HG03196 (cell line): ENCODE results near the gene CD3E.

ENCODE experiments used
- ATAC-seq: cut with Tn5 transposase; IDR thresholded peaks from one replicate; pipeline ENCODE4 v1.9.1; 2021; ENCODE audit not compliant: unreplicated experiment

CD3E gene

DNA sequence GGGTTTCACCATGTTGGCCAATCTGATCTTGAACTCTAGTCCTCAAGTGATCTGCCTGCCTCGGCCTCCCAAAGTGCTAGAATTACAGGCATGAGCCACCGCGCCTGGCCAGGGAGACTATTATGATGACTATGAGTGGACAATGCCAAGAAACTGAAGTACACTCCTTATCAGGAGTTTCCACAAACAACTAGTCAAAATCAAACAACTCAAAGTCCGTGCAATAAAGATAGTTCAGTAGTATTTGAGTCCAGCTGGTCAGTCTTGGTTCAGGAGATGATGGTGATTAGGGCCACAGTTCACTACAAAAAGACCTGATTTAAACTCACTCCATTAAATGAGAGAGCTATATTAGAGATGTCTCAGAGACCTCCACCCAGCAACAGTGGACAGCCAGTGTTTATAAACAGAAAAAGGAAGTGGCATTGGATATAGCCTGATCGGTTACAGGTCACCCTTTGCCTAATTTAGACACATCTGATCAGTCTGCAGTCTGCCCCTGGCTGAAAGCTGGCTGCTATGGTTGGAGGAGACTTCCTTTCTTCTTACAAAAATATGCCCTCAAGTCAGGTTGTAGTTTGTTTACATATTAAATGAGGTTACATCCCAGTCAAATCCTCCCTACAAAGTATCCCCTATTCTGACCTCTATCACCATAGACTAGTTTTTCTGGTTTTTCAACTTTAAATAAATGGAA, 17.0 kb downstream of the CD3E start:
- ATAC-seq, result no peak

DNA sequence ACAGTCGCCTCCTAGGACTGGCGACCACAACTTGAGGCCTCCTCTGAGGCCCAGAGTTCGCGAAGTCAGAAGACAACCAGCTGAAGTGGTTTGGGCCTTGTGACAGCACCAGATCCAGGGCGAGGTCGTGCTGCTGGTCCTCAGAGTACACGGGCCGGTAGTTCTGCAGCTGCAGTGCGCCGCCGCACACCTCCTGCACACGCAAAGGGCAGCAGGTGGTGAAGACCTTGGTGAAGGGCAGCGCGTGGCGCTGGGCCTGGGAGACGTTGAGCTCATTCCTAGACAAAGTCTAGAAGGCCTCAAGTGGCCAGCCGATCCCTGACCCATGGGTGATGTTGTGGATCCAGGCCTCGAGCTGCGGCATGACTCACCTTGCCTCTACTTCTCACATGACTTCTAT, 18.2 kb downstream of the CD3E start:
- no peak for ATAC-seq

DNA sequence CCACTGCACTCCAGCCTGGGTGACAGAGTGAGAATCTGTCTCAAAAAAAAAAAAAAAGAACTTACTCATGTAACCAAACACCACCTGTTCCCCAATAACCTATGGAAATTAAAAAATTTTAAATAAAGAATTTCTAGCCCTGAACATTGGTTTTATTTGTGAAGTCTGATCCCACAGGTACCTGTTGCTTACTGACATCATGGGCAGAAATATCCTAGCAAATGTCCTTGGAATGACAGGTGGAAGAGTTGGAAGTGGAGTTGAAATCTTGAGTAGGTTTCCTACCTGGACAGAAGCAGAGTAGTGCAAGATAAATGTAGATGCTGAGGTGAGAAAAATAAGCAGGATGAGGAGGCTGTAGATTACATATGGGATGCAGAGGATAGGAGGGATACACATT, 20.8 kb downstream of the CD3E start:
- ATAC-seq, result no peak

DNA sequence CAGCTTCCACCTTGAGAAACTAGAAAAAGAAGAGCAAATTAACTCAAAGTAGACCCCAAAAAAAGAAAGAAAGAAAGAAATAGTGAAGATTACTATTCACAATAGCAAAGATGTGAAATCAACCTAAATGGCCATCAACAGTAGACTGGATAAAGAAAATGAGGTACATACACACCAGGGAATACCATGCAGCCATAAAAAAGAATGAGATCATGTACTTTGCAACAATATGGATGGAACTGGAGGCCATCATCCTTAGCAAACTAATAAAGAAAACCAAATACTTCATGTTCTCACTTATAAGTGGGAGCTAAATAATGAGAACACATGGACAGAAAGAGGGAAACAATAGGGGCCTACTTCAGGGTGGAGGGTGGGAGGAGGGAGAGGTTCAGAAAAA, 24.2 kb downstream of the CD3E start:
- no peak for ATAC-seq

DNA sequence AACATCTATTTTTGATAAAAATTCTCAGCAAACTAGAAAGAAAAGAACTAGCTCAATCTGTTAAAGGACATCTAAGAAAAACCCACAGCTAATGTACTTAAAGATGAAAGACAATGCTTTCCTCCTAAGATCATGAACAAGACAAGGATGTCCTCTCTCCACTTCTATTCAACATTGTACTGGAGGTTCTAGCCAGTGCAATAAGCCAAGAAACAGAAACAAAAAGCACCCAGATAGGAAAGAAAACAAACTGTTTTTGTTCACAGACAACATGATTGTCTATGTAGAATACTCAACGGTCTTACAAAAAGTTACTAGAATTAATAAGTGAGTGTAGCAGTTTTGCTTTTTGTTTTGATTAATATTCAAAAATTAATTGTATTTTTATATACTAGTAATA, 30.2 kb downstream of the CD3E start:
- no peak for ATAC-seq

DNA sequence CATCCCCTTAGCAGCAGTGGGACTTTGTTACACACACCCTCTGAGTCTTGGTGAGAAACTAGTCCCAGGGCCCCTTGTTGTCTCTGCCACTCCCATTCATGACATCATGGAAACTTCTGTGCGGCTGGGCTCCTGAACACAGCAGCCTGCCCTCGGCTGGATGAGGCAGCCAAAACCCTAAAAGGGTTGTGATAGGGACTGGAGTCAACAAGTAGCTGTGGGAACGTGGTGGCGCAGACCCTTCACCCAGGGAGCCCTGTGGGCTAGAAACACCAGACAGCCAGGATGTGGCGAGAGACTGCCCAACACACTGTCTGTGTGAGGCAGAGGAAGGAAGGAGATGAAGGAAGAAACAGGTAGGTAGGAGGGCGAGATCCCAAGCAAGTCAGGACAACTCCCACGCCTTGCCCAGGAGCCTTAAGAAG, 34.1 kb downstream of the CD3E start:
- ATAC-seq, result no peak

DNA sequence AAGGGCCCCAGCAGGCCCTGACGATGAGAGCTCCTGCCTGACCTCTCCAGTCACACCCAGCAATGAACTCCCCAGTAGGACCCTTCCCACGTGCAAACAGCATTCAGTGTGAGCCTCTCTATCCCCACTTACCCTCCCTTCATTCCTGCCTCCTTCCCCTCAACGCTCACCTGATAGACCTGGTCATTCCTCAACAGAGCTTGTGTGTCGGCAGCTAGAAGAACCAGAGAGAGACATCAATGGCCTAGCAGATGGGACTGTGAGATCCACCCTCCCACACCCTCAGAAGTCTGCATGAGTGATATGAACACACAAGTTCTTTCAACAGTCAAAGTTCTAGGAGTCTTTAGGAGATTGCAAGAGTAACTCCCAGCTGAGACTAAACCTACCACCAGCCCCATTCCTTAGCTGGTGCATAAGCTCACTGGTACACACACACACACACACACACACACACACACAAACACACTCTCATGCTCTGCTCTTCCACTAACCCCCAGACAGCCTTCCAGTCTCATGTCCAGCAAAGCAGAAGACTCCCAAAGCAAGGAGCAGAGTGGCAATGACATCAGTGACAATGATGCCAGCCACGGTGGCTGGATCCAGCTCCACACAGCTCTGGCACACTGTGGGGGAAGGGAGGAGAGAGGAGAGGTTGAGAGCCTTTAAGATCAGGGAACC, 34.9 kb downstream of the CD3E start:
- ATAC-seq, result no peak

DNA sequence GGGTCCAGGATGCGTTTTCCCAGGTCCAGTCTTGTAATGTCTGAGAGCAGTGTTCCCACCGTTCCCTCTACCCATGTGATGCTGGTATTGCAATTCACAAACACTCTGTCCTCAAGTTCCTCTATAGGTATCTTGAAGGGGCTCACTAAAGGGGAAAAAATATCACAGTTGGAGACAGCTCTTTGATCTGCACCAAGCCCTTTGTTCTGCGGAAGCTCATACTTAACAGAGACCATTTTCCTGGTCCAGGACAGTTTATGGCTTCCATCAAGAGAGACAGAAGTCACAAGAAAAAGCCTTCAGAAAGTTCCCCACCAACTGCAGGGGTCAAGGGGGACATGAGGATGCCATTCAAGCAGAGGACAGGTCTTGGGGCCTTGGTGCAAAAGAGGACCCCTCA, 35.9 kb downstream of the CD3E start:
- no peak for ATAC-seq

DNA sequence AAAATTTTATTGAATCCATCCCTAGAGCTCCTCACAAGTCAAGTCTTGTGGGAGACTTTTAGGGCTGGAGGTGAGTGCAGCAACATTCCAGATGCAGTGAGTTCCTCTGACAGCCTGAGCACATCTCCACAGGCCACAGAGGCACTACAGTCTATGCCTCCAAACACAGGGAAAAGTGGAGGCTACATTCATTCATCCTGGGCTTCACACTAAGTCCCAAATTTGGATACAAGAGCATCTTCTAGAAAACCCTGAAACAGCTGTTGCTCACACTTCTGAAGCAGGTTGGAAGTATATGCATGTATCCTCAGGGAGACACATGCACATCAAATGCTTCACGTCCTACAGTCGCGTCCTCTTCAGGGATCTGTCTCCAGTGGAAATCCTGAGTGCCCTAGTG, 36.7 kb downstream of the CD3E start:
- ATAC-seq, result no peak

DNA sequence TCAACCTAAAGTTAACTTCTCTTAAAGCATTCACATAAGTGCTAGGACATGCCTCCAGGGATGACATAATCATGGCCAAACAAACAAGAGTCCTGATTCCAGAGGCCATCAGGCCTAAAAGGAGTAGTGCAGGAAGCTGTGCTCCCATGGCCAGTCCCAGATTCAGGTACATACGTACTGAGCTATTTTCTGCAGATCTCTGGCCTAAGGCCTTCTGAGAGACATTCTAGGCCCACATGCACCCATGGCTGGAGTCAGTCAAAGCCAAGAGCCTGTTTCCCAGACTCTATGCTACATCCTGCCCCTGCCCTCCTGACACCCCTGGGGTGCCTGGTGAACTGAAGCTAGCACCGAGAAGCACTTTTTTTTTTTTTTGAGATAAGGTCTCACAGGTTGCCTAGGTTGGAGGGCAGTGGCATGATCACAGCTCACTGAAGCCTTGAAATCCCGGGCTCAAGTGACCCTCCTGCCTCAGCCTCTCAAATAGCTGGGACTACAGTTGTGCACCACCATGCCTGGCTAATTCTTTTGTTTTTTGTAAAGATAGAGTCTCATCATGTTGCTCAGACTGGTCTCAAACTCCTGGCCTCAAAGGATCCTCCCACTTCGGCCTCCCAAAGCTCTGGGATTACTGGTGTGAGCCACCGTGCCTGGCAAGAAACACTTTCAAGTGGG, 37.4 kb downstream of the CD3E start:
- no peak for ATAC-seq

DNA sequence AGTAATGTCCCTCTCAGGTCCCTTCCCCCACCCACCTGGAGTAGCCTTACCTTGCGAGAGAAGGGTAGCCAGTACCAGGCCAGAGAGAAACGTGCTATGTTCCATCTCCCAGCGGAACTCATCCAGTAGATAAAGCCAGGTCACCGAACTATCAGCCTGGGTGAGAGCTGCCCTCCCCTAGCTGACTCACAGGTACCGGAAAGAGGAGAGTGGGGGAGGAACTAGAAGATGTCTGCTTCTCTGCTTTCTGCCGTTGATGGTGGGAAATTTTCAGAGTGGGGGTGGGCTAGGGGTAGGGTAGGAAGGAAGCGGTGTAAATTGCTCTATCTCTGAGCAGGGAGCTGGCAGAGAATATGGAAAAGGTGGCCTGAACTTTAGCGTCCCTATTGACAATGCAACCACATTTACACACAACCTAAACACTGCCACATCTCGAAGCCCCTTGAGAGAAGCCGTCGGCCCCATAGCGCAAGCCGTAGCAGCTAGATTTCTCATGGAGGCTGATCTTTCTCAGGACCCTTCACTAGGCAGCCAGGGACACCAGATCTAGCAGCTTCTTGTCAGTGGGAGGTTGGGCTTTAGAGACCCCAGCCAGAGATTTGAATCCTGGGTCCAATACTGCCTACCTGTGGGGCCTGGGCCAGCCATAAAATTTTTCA, 38.1 kb downstream of the CD3E start, which contains the start of gene CD3D:
Gene CD3D, minus strand, starts transcription at position 203 of the 659 bp plus-strand sequence. Its CDS starts 98 bp downstream, at position 105.
- no peak for ATAC-seq

DNA sequence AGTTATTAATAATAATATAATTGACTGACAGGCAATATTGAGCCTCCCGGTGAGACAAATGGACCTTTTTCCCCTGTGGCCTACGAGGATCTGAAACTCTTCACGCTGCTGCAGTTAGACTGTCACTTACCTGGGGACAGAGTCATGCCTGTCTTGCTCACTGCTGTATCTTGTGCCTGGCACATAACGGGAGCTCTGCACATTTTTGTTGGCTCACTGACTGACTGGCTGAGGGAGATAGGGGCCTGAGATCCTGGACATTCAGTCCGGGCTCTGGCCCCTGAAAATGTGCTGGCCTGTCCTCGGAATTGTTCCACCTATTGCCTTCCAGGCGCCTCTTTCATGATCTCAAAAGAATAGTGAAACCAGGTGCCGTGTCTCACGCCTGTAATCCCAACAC, 38.7 kb downstream of the CD3E start:
- ATAC-seq, result no peak

DNA sequence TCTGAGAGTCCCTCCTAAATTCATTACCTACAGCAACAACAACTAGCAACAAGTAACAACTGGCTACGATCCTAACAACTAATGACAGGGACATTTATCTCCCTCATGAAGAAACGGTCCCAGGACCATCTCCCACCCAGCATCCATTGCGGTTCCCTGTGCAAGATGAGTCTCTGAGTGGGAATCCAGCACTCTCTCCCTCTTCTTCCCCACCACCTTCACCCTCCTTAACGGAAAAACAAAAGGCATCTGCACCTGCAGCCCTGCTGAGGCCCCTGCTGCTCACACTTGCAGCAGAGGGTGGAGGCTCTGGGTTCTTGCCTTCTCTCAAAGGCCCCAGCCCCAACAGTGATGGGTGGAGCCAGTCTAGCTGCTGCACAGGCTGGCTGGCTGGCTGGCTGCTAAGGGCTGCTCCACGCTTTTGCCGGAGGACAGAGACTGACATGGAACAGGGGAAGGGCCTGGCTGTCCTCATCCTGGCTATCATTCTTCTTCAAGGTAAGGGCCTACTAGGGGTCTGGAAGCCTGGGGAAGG, 39.5 kb downstream of the CD3E start, which contains the start of gene CD3G:
Gene CD3G, plus strand, starts transcription at position 364 of the 535 bp plus-strand sequence. Its CDS starts 80 bp downstream, at position 444.
- ATAC-seq, result no peak

DNA sequence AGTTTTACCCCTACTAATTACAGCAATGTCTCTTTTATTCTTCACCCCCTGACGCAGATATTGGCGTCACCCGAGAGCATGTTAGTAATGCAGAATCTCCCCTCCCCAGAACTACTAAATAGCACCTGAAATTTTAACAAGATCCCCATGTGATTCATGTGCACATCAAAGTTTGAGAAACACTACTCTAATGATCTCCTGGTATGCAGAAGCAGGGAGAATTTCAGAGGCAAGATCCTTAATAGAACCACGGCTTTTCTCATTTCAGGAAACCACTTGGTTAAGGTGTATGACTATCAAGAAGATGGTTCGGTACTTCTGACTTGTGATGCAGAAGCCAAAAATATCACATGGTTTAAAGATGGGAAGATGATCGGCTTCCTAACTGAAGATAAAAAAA, 44.9 kb downstream of the CD3E start:
- no peak for ATAC-seq

DNA sequence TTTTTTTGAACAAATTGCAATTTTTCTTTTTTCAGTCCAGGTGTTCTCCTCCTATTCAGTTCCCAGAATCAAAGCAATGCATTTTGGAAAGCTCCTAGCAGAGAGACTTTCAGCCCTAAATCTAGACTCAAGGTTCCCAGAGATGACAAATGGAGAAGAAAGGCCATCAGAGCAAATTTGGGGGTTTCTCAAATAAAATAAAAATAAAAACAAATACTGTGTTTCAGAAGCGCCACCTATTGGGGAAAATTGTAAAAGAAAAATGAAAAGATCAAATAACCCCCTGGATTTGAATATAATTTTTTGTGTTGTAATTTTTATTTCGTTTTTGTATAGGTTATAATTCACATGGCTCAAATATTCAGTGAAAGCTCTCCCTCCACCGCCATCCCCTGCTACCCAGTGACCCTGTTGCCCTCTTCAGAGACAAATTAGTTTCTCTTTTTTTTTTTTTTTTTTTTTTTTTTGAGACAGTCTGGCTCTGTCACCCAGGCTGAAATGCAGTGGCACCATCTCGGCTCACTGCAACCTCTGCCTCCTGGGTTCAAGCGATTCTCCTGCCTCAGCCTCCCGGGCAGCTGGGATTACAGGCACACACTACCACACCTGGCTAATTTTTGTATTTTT, 48.7 kb downstream of the CD3E start:
- ATAC-seq, result no peak

DNA sequence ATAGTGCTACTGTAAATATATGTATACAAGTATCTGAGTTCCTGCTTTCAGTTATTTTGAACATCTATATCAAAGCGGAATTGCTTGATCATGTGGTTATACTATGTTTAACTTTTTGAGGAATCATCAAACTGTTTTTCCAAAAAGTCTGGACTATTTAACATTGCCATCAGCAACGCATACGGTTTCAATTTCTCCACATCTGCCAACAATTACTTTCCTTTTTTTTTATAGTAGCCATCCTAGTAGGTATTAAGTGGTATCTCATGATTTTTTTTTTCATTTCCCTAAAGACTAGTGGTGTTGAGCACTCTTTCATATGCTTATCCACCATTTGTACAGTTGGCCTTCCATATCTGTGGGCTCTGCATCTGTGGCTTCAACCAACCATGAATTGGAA, 53.5 kb downstream of the CD3E start:
- no peak for ATAC-seq

DNA sequence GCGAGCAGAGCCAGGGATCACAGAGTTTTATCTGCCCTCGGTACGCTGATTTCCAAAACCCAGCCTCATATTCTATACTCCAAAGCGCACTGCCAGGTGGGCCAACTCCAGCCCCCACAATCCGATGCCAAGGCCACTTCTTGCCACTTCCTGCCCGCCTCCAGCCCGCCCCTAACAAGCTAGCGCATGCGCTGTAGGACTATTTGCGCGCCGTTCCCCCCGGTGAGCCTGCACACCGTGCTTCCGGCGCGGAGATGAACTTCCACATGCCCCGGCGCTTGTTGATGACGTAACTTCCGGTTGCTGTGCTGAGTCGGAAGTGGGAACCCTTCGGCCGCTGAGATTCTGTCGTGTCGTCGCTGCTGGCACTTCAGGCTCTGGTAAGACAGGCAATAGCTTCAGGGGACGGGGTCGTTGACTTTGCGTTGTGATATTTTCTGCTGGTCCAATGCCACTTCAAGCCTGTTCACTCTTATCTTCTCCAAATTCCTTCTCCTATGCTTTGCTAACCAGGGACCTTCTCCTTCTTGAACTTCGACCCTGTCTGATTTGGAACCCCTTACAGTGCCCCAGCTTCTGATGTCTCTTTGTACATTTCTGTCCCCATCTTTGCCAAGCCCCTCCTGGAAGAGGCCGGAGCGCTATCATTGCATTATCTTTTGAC, 54.9 kb downstream of the CD3E start, which contains the start of gene UBE4A:
Gene UBE4A, plus strand, starts transcription at position 306 of the 664 bp plus-strand sequence. CDS start 5,481 bp downstream, outside the sequence.
- ATAC-seq, result peak; percentile 91

DNA sequence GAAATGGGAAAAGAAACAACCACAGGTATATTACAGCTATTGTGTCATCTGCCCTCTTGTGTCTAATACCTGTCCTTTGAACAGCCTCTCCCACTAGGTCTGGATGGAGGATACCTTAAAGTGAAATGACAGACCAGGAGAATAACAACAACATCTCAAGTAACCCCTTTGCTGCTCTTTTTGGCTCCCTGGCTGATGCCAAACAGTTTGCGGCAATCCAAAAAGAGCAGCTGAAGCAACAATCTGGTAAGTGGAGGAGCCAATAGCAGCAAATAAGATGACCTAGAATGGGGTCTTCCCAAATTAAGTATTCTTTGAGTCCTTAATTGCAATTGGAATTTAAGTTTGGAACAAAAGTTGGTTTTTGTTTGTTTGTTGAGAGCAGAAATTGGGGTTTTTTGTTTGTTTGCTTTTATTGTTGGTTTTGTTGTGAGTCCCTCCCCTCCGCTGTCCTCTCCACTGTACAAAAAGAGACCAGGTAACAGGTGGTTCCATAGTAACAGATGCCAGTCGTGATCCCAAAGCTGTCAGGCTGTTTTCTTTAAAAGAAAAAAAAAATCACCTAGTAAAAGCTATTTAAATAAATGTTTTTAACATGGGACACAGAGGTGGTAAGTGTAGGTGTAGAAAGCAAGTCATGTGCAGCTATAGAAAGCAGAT, 60.6 kb downstream of the CD3E start:
- ATAC-seq, result no peak
